Stomach smooth muscle (tissue), 2 donors: ENCODE measurements around the gene RPL18.
A peak's percentile ranks its signal among the peaks of the same experiment; 100 is the strongest.

Experiments
- H3K27ac ChIP-seq: one replicate; pipeline ENCODE4 v1.7.0; 2013; ENCODE audit warnings: mild to moderate bottlenecking, low read length, inconsistent platforms
- H3K27me3 ChIP-seq, 2 donors: one replicate each; pipeline ENCODE4 v1.7.0; 2013; ENCODE audit warnings: low read length in 2 of 2; ENCODE audit not compliant: insufficient read depth in 2 of 2, control insufficient read depth in 1 of 2
- H3K36me3 ChIP-seq, 2 donors: one replicate each; pipeline ENCODE4 v1.7.0; 2013; ENCODE audit warnings: low read length in 2 of 2; ENCODE audit not compliant: control insufficient read depth in 2 of 2, insufficient read depth in 2 of 2
- H3K4me1 ChIP-seq: one replicate; pipeline ENCODE4 v1.7.0; 2013; ENCODE audit warnings: low read length; ENCODE audit not compliant: control insufficient read depth, insufficient read depth
- H3K4me3 ChIP-seq, 2 donors: one replicate each; pipeline ENCODE4 v1.7.0; 2013; ENCODE audit warnings: low read length in 2 of 2
- H3K9ac ChIP-seq, 2 donors: one replicate each; pipeline ENCODE4 v1.7.0; 2013; ENCODE audit warnings: low read length in 2 of 2, mild to moderate bottlenecking in 1 of 2
- H3K9me3 ChIP-seq, 2 donors: one replicate each; pipeline ENCODE4 v1.7.0; 2013; ENCODE audit warnings: low read length in 2 of 2; ENCODE audit not compliant: control insufficient read depth in 2 of 2
- donor health status: healthy.
- donor health status: Pancreatic carcinoma.

RPL18 gene

GRCh38 chr19:48618278-48618915 is 581 bp downstream of the RPL18 start:
- Histone ChIP-seq H3K9ac (peak overlapping the region; percentile 95 to 99), H3K4me3 (peak overlapping the region; percentile 96 to 98), H3K4me1 (peaks cover 39% of the 10 kb centered on the region), H3K9me3 (no peaks in the 10 kb centered on the region), H3K36me3 (peaks cover 21 to 23% of the 10 kb centered on the region in 2 donors), H3K27me3 (no peaks in the 10 kb centered on the region), H3K27ac (peak overlapping the region; percentile 85)

- H3K9ac ChIP-seq = peak overlapping the region; percentile 95 to 99
- H3K9me3 ChIP-seq = no peaks in the 10 kb centered on the region
- peak overlapping the region; percentile 96 to 98 for H3K4me3 ChIP-seq
- no peak overlapping the region for H3K27ac ChIP-seq
- peaks cover 21 to 23% of the 10 kb centered on the region in 2 donors for H3K36me3 ChIP-seq
- H3K27me3 ChIP-seq = no peaks in the 10 kb centered on the region
- peaks cover 33% of the 10 kb centered on the region for H3K4me1 ChIP-seq
Observed at GRCh38 chr19:48617146-48617937, 1.6 kb downstream of the RPL18 start.

- no peak overlapping the region for H3K9ac ChIP-seq
- H3K27ac ChIP-seq = no peak overlapping the region
- no peaks in the 10 kb centered on the region for H3K27me3 ChIP-seq
- H3K4me1 ChIP-seq = peaks cover 33% of the 10 kb centered on the region
- no peaks in the 10 kb centered on the region for H3K9me3 ChIP-seq
- peaks cover 21 to 23% of the 10 kb centered on the region in 2 donors for H3K36me3 ChIP-seq
- H3K4me3 ChIP-seq = no peak overlapping the region
Observed at GRCh38 chr19:48616491-48617056, 2.4 kb downstream of the RPL18 start.

- H3K4me3 ChIP-seq = no peak overlapping the region
- no peaks in the 10 kb centered on the region for H3K9me3 ChIP-seq
- H3K36me3 ChIP-seq = peaks cover 21 to 23% of the 10 kb centered on the region in 2 donors
- H3K4me1 ChIP-seq = peaks cover 33% of the 10 kb centered on the region
- H3K27me3 ChIP-seq = no peaks in the 10 kb centered on the region
- no peak overlapping the region for H3K27ac ChIP-seq
- H3K9ac ChIP-seq = no peak overlapping the region
Observed at GRCh38 chr19:48616041-48616436, 2.9 kb downstream of the RPL18 start.

- Histone ChIP-seq H3K9me3 (no peaks in the 10 kb centered on the region), H3K4me1 (peaks cover 33% of the 10 kb centered on the region)
Observed at GRCh38 chr19:48615231-48616040, 3.5 kb downstream of the RPL18 start.

GRCh38 chr19:48614436-48615230 is 4.3 kb downstream of the RPL18 start, which contains the start of gene FAM83E:
Gene FAM83E (minus strand): TSS chr19:48615076. CDS start chr19:48613372, 1,704 bp downstream.
- no peak within 1 kb of the TSS for H3K27ac ChIP-seq
- no peaks in the 10 kb centered on the region for H3K9me3 ChIP-seq
- H3K4me3 ChIP-seq = no peak within 1 kb of the TSS
- H3K4me1 ChIP-seq = peaks cover 27% of the 10 kb centered on the region
- peaks cover 21 to 23% of the 10 kb centered on the region in 2 donors for H3K36me3 ChIP-seq
- H3K27me3 ChIP-seq = no peaks in the 10 kb centered on the region
- no peak within 1 kb of the TSS for H3K9ac ChIP-seq

More at GRCh38 chr19:48615231-48616040, 3.5 kb downstream of the RPL18 start:
- Histone ChIP-seq H3K9ac (no peak overlapping the region), H3K27ac (no peak overlapping the region), H3K4me3 (no peak overlapping the region), H3K27me3 (no peaks in the 10 kb centered on the region), H3K36me3 (peaks cover 21 to 23% of the 10 kb centered on the region in 2 donors)

- Histone ChIP-seq H3K9ac (no peak overlapping the region), H3K27ac (no peak overlapping the region), H3K4me1 (peaks cover 25% of the 10 kb centered on the region), H3K4me3 (no peak overlapping the region), H3K9me3 (no peaks in the 10 kb centered on the region), H3K27me3 (no peaks in the 10 kb centered on the region), H3K36me3 (peaks cover 21 to 23% of the 10 kb centered on the region in 2 donors)
Observed at GRCh38 chr19:48613852-48614435, 5.0 kb downstream of the RPL18 start.

GRCh38 chr19:48613024-48613851 is 5.7 kb downstream of the RPL18 start:
- Histone ChIP-seq H3K36me3 (peaks cover 21 to 23% of the 10 kb centered on the region in 2 donors), H3K4me3 (no peak overlapping the region), H3K9me3 (no peaks in the 10 kb centered on the region), H3K27ac (no peak overlapping the region), H3K4me1 (peaks cover 22% of the 10 kb centered on the region), H3K27me3 (no peaks in the 10 kb centered on the region), H3K9ac (no peak overlapping the region)

GRCh38 chr19:48611872-48612271 is 7.1 kb downstream of the RPL18 start:
- Histone ChIP-seq H3K4me3 (no peak overlapping the region), H3K27me3 (no peaks in the 10 kb centered on the region), H3K4me1 (peaks cover 9% of the 10 kb centered on the region), H3K36me3 (peaks cover 17 to 18% of the 10 kb centered on the region in 2 donors), H3K9ac (no peak overlapping the region), H3K27ac (no peak overlapping the region), H3K9me3 (no peaks in the 10 kb centered on the region)
